ENCODE measurements around the gene ITIH5.

ITIH5 gene

DNA sequence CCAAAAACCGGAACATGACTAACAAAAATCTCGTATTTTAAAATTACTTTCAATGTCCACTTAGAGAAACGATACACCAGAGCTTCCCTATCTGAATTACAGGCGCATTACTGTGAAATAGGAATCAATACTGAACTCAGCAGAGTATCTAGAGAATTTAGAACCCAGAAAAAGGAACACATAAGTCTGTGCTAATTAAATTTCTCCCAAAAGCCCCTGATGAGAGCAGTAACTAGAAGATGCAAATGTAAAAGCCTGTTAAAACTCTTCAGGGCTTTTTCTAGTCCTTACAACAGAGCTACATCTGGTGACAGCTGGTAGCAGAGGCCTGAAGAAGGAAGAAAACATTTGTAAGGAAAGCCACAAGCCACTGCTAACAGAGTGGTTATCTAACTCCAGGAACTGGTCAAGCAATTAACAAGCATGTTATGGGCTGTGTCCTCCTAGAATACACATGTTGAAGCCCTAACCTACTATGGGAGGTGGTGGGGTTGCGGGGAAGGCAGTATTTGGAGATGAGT lies 24.2 kb downstream of the ITIH5 start:
- no peak for DNase-seq (ENCODE audit: extremely low spot score)
- ChIA-PET CTCF (no interaction called here), POLR2A (no interaction called here)
- TF ChIP-seq FOXK2 (IDR thresholded peaks at IDR 0.05): no peak
- TF ChIP-seq SUZ12 (IDR thresholded peaks at IDR 0.05): no peak
- no peak for TF ChIP-seq ARNT (IDR thresholded peaks at IDR 0.05)
- TF ChIP-seq SP1 (IDR thresholded peaks at IDR 0.05): no peak
- TF ChIP-seq ELF4 (IDR thresholded peaks at IDR 0.05): no peak
- no peak for TF ChIP-seq ZNF384 (IDR thresholded peaks at IDR 0.05)
- TF ChIP-seq FOXM1 (IDR thresholded peaks at IDR 0.05; ENCODE audit: borderline replicate concordance): no peak
- TF ChIP-seq HDGF (IDR thresholded peaks at IDR 0.05; ENCODE audit: borderline replicate concordance): no peak
- TF ChIP-seq FOXA1 (IDR thresholded peaks at IDR 0.05): no peak
- TF ChIP-seq CTBP1 (IDR thresholded peaks at IDR 0.05; ENCODE audit: borderline replicate concordance): no peak
- no peak for TF ChIP-seq LEF1 (IDR thresholded peaks at IDR 0.05; ENCODE audit: borderline replicate concordance)
- TF ChIP-seq, protein P1, sequence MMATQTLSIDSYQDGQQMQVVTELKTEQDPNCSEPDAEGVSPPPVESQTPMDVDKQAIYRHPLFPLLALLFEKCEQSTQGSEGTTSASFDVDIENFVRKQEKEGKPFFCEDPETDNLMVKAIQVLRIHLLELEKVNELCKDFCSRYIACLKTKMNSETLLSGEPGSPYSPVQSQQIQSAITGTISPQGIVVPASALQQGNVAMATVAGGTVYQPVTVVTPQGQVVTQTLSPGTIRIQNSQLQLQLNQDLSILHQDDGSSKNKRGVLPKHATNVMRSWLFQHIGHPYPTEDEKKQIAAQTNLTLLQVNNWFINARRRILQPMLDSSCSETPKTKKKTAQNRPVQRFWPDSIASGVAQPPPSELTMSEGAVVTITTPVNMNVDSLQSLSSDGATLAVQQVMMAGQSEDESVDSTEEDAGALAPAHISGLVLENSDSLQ (IDR thresholded peaks at IDR 0.05): no peak
- TF ChIP-seq TARDBP (IDR thresholded peaks at IDR 0.05): no peak
- no peak for TF ChIP-seq L3MBTL2 (conservative IDR thresholded peaks at IDR 0.05)
- TF ChIP-seq NFRKB (IDR thresholded peaks at IDR 0.05): no peak
- TF ChIP-seq BHLHE40 (IDR thresholded peaks at IDR 0.05; ENCODE audit: borderline replicate concordance): no peak

DNA sequence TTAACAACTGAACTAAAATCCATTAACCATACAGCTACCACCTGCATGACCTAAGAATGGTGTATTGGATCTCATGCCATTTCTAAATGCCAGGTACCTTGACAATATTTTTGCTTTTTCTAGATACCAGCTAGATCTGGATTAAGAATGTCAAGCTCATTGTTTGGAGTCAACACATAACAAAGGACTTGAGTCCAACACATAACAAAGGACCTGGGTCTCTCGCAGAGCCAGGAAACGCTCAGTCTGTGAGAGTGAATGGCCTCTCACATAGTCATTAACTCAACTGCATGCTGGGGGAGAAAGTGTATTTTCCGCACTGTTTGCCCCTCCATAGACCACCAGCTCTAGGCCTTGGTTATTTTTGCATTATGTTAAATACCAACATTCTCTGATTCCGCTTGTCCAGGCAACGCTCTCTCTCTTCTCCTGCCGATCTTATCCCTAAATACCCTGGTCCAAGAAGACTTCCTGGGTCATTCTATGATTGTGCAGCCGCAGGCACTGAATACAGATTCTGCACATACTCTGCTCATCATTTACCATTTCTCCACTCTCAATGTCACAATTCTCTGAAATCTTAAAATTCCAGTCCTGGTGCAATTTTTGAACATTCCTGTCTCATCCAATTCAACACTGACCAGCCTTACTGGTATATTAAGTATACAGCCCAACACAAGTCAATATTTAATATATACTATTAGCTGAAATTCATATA lies 31.2 kb downstream of the ITIH5 start:
- TF ChIP-seq SUZ12 (IDR thresholded peaks at IDR 0.05) (no peak), NFRKB (IDR thresholded peaks at IDR 0.05) (no peak), CTBP1 (IDR thresholded peaks at IDR 0.05; ENCODE audit: borderline replicate concordance) (no peak), FOXA1 (IDR thresholded peaks at IDR 0.05) (no peak), ARNT (IDR thresholded peaks at IDR 0.05) (no peak), ELF4 (IDR thresholded peaks at IDR 0.05) (no peak), BHLHE40 (IDR thresholded peaks at IDR 0.05; ENCODE audit: borderline replicate concordance) (no peak), ZNF384 (IDR thresholded peaks at IDR 0.05) (no peak), HDGF (IDR thresholded peaks at IDR 0.05; ENCODE audit: borderline replicate concordance) (no peak), LEF1 (IDR thresholded peaks at IDR 0.05; ENCODE audit: borderline replicate concordance) (no peak), SP1 (IDR thresholded peaks at IDR 0.05) (no peak), TARDBP (IDR thresholded peaks at IDR 0.05) (no peak), FOXK2 (IDR thresholded peaks at IDR 0.05) (no peak), L3MBTL2 (conservative IDR thresholded peaks at IDR 0.05) (no peak), FOXM1 (IDR thresholded peaks at IDR 0.05; ENCODE audit: borderline replicate concordance) (no peak)
- TF ChIP-seq, protein P1 (IDR thresholded peaks at IDR 0.05): no peak
- ChIA-PET POLR2A (no interaction called here), CTCF (interaction anchor here (0.6 kb wide), 1 partner anchor 110 kb away, joined by 4 read pairs; no protein-coding TSS in a partner anchor)
- no peak for DNase-seq (ENCODE audit: extremely low spot score)

DNA sequence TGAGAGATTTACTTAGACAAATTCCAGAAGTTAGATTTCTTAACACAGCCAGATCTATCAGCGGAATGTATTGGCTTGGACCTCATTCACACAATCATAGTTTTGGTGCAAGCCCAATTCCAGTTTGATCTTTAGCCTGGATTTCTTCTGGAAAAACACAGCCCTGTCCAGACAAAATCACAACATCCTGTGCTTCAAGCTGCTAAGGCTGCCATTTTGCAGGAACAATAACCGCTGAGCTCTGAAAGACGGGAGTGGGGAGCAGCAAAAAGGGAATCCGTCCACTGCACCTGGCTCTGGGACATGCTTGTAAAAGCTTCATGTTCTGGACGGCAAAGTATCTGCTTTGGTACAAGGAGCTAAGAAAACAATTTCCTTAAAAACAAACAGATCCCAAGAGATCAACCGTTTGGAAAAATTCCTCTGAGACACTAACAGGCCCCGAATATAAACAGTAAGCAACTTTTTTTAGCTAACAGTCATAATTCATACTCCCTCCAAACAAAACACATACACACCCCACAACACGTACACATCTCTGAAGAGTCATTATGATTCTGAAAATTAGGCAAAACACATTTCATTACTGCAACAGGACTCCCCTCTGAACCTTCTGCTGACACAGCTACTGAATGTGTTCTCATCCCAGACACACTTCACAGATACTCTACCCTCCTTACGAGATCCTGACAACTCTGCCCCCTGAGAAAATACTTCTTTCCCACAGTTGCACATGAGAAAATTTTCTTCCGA lies 32.4 kb downstream of the ITIH5 start:
- no peak for DNase-seq (ENCODE audit: extremely low spot score)
- TF ChIP-seq SUZ12 (IDR thresholded peaks at IDR 0.05) (no peak), ELF4 (IDR thresholded peaks at IDR 0.05) (no peak)
- POLR2A ChIA-PET: no interaction called here
- CTCF ChIA-PET: interaction anchor here (0.6 kb wide), 1 partner anchor 81 kb away, joined by 4 read pairs; no protein-coding TSS in a partner anchor

DNA sequence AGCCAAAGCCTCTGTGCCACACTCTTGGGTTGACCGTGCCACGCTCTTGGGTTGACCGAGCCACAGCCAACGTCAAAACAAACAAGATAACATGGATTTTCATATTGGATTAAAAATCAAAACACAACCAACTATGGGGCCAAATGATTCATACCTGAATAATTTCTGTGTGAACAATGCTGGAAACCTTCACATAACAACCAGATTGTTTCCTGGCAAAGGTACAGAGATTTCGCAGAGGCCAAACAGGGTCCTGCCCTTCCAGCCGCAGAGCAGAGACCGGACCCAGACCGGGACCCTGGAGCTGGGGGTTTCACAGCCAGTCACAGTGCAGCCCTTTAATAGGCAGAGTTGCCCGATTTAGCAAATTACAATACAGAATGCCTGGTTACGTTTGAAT lies 40.5 kb downstream of the ITIH5 start:
- no peak for TF ChIP-seq SUZ12 (IDR thresholded peaks at IDR 0.05)
- TF ChIP-seq NFRKB (IDR thresholded peaks at IDR 0.05): no peak
- no peak for TF ChIP-seq LEF1 (IDR thresholded peaks at IDR 0.05; ENCODE audit: borderline replicate concordance)
- no peak for TF ChIP-seq FOXK2 (IDR thresholded peaks at IDR 0.05)
- no peak for TF ChIP-seq ELF4 (IDR thresholded peaks at IDR 0.05)
- no peak for TF ChIP-seq L3MBTL2 (conservative IDR thresholded peaks at IDR 0.05)
- no peak for TF ChIP-seq BHLHE40 (IDR thresholded peaks at IDR 0.05; ENCODE audit: borderline replicate concordance)
- TF ChIP-seq CTBP1 (IDR thresholded peaks at IDR 0.05; ENCODE audit: borderline replicate concordance): no peak
- no peak for TF ChIP-seq SP1 (IDR thresholded peaks at IDR 0.05)
- no peak for TF ChIP-seq ARNT (IDR thresholded peaks at IDR 0.05)
- TF ChIP-seq, protein P1 (IDR thresholded peaks at IDR 0.05): no peak
- TF ChIP-seq HDGF (IDR thresholded peaks at IDR 0.05; ENCODE audit: borderline replicate concordance): no peak
- TF ChIP-seq ZNF384 (IDR thresholded peaks at IDR 0.05): no peak
- no peak for TF ChIP-seq TARDBP (IDR thresholded peaks at IDR 0.05)
- TF ChIP-seq FOXM1 (IDR thresholded peaks at IDR 0.05; ENCODE audit: borderline replicate concordance): no peak
- no peak for DNase-seq (ENCODE audit: extremely low spot score)
- POLR2A ChIA-PET: no interaction called here
- CTCF ChIA-PET: no interaction called here

DNA sequence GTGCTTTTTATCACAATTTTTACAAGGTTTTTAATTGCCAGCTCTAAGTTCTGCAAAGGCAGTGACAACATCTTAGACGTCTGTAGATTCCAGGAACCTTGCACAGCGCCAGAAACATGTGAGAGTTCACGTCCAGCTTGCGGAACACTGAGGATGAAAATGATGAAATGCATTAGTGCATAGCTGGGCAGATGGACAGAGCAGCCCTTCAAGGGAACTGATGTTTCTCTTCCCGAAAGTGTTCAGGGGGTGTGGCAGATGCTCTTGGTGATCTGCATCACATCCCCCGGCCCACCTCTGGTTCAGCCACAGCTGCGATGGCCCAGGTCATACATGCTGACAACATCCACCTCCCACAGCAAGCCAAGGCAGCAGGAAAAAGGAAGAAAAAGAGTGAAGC lies 40.9 kb downstream of the ITIH5 start:
- ChIA-PET CTCF (no interaction called here), POLR2A (no interaction called here)
- no peak for TF ChIP-seq L3MBTL2 (conservative IDR thresholded peaks at IDR 0.05)
- DNase-seq (ENCODE audit: extremely low spot score): no peak

DNA sequence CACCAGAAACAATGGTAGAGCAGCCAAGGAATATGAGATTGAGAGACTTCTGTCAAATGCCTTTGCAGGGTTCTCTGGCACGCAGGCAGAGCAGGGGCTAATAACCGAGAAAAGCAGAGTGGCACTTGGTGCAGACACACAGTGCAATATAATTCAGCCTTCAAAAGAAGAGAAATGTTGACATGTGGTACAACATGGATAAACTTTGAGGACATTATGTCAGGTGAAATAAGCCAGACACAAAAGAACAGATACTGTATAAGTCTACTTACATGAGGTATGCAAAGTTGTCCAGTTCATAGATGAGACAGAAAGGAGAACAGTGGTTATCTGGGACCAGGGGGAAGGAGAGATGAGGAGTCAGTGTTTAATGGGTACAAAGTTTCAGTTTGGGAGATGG lies 41.8 kb downstream of the ITIH5 start:
- no peak for DNase-seq (ENCODE audit: extremely low spot score)
- CTCF ChIA-PET: no interaction called here
- TF ChIP-seq FOXK2 (IDR thresholded peaks at IDR 0.05) (no peak), BHLHE40 (IDR thresholded peaks at IDR 0.05; ENCODE audit: borderline replicate concordance) (no peak), FOXM1 (IDR thresholded peaks at IDR 0.05; ENCODE audit: borderline replicate concordance) (no peak), TARDBP (IDR thresholded peaks at IDR 0.05) (no peak), ARNT (IDR thresholded peaks at IDR 0.05) (no peak), FOXA1 (IDR thresholded peaks at IDR 0.05) (no peak), CTBP1 (IDR thresholded peaks at IDR 0.05; ENCODE audit: borderline replicate concordance) (no peak), L3MBTL2 (conservative IDR thresholded peaks at IDR 0.05) (no peak), ZNF384 (IDR thresholded peaks at IDR 0.05) (no peak), ELF4 (IDR thresholded peaks at IDR 0.05) (no peak), NFRKB (IDR thresholded peaks at IDR 0.05) (no peak), SP1 (IDR thresholded peaks at IDR 0.05) (no peak), HDGF (IDR thresholded peaks at IDR 0.05; ENCODE audit: borderline replicate concordance) (no peak), SUZ12 (IDR thresholded peaks at IDR 0.05) (no peak)
- TF ChIP-seq, protein P1 (IDR thresholded peaks at IDR 0.05): no peak
- POLR2A ChIA-PET: no interaction called here

All from HEK293T (cell line).